PC-9 (cell line): ENCODE measurements around the gene LRMDA. TPM values are rescaled to one million over a fixed set of nuclear protein-coding genes. Genes with fewer than 3 reads are reported as not detected.

Experiments used
- BruUV-seq: library from RNA; stranded (reverse); fragments of 400-500 nt; replicated peaks from 2 replicates; lab custom pipeline; 2021; lab: Mats Ljungman, UMichigan
- CTCF ChIA-PET: fragments of 300-600 bp; sonication (Branson Sonifier 250); formaldehyde crosslinking; loops from one replicate; lab custom pipeline; 2022; ENCODE audit warnings: antibody characterized with exemption; lab: Charles Lee
- POLR2A ChIA-PET: fragments of 300-600 bp; sonication (Branson Sonifier 250); formaldehyde crosslinking; loops from one replicate; lab custom pipeline; 2022; ENCODE audit warnings: antibody characterized with exemption; ENCODE audit not compliant: unreplicated experiment; lab: Charles Lee
- DNase-seq, 2 experiments: peaks; one replicate each; pipeline versions ENCODE4 v3.0.0 to v3.0.0-alpha.2; 2015 to 2022; ENCODE audit warnings: mixed read lengths in 1 of 2
- H2AFZ ChIP-seq: fragments of 200-600 bp; sonication (generic); 2 replicates; pipeline ENCODE4 v1.8.1; 2017; ENCODE audit warnings: antibody characterized with exemption
- H3F3A ChIP-seq: fragments of 200-600 bp; sonication (generic); 2 replicates; pipeline ENCODE4 v1.8.1; 2017; ENCODE audit warnings: antibody characterized with exemption, mild to moderate bottlenecking, low read depth; ENCODE audit not compliant: insufficient read depth
- H3K27ac ChIP-seq: fragments of 200-600 bp; sonication (generic); 2 replicates; pipeline ENCODE4 v1.6.1; 2016; ENCODE audit warnings: mixed run types
- H3K27me3 ChIP-seq: fragments of 200-600 bp; sonication (generic); 2 replicates; pipeline ENCODE4 v1.6.1; 2016; ENCODE audit warnings: low read depth, mixed run types; ENCODE audit not compliant: insufficient read depth
- H3K36me3 ChIP-seq: fragments of 200-600 bp; sonication (generic); 2 replicates; pipeline ENCODE4 v1.6.1; 2016; ENCODE audit warnings: low read depth, mixed run types
- H3K4me1 ChIP-seq: fragments of 200-600 bp; sonication (generic); replicated peaks from 2 replicates; pipeline ENCODE4 v1.6.1; 2016; ENCODE audit warnings: mixed run types; ENCODE audit not compliant: insufficient read depth
- H3K4me2 ChIP-seq: fragments of 200-600 bp; sonication (generic); 2 replicates; pipeline ENCODE4 v1.6.1; 2017; ENCODE audit warnings: mixed run types
- H3K4me3 ChIP-seq: fragments of 200-600 bp; sonication (generic); 2 replicates; pipeline ENCODE4 v1.6.1; 2016; ENCODE audit warnings: mixed run types
- H3K79me2 ChIP-seq: fragments of 200-600 bp; sonication (generic); 2 replicates; pipeline ENCODE4 v1.6.1; 2017; ENCODE audit warnings: low read depth, mixed run types
- H3K9me2 ChIP-seq: fragments of 200-600 bp; sonication (generic); 2 replicates; pipeline ENCODE4 v1.8.1; 2017; ENCODE audit warnings: mild to moderate bottlenecking; ENCODE audit not compliant: insufficient read depth
- H3K9me3 ChIP-seq: fragments of 200-600 bp; sonication (generic); 2 replicates; pipeline ENCODE4 v1.8.1; 2016; ENCODE audit warnings: low read depth; ENCODE audit not compliant: insufficient read depth
- H4K20me1 ChIP-seq: fragments of 200-600 bp; sonication (generic); 2 replicates; pipeline ENCODE4 v1.8.1; 2017; ENCODE audit not compliant: insufficient read depth
- CTCF ChIP-seq: fragments of 200-600 bp; sonication (generic); conservative IDR thresholded peaks from 2 replicates; pipeline ENCODE4 v1.6.1; 2017; ENCODE audit warnings: mixed run types, antibody characterized with exemption, mild to moderate bottlenecking, moderate library complexity
- EZH2 ChIP-seq: fragments of 200-600 bp; sonication (generic); IDR thresholded peaks from 2 replicates; pipeline ENCODE4 v1.8.0; 2017; ENCODE audit warnings: antibody characterized with exemption, low read depth
- intact Hi-C: fragments of 100-400 bp; cut with micrococcal nuclease; formaldehyde crosslinking; loops from one replicate; pipeline ENCODE4 v1.10.0; 2022; ENCODE audit not compliant: unreplicated experiment
- total RNA-seq: library from RNA; stranded (reverse); gene quantifications from 2 replicates; pipeline ENCODE4 v1.2.3, GENCODE V29; 2021

The LRMDA gene
- total RNA-seq, 1 experiment from 2014 or later: not detected

- Histone ChIP-seq H3K36me3 (no peaks in the 10 kb centered on the region), H3K4me1 (peaks cover 7% of the 10 kb centered on the region), H2AFZ (no peak overlapping the region), H3K27ac (no peak overlapping the region), H3K27me3 (no peaks in the 10 kb centered on the region), H3K4me2 (no peak overlapping the region), H3K9me3 (0 out of 2 replicates have a peak, but pooled peaks cover 8% of the 10 kb centered on the region), H3K79me2 (no peaks in the 10 kb centered on the region), H4K20me1 (no peaks in the 10 kb centered on the region), H3K9me2 (no peaks in the 10 kb centered on the region), H3K4me3 (no peak overlapping the region), H3F3A (no peaks in the 10 kb centered on the region)
- BruUV-seq: no TSS peak
- no peak for TF ChIP-seq EZH2
- no peak for TF ChIP-seq CTCF
- no peak for DNase-seq
- POLR2A ChIA-PET: no interaction called here
- CTCF ChIA-PET: no interaction called here
- intact Hi-C loops: no loop called here
Measured at GRCh38 chr10:75555323-75555722, 123.9 kb downstream of the LRMDA start.

GRCh38 chr10:75556320-75556719 is 124.9 kb downstream of the LRMDA start:
- no TSS peak for BruUV-seq
- no peak overlapping the region for H3K4me2 ChIP-seq

GRCh38 chr10:75565286-75566251 is 134.1 kb downstream of the LRMDA start:
- no peak overlapping the region for H3K4me3 ChIP-seq
- POLR2A ChIA-PET: no interaction called here
- CTCF ChIA-PET: no interaction called here

More at GRCh38 chr10:75556320-75556719, 124.9 kb downstream of the LRMDA start:
- H3K9me3 ChIP-seq: 0 out of 2 replicates have a peak, but pooled peaks cover 8% of the 10 kb centered on the region
- no peaks in the 10 kb centered on the region for H4K20me1 ChIP-seq
- H3K4me1 ChIP-seq: peaks cover 7% of the 10 kb centered on the region
- ChIA-PET POLR2A (no interaction called here), CTCF (no interaction called here)
- intact Hi-C loops: no loop called here
- H3F3A ChIP-seq: no peaks in the 10 kb centered on the region
- H3K79me2 ChIP-seq: no peaks in the 10 kb centered on the region
- TF ChIP-seq CTCF (no peak), EZH2 (no peak)
- H3K9me2 ChIP-seq: no peaks in the 10 kb centered on the region
- no peak for DNase-seq
- no peaks in the 10 kb centered on the region for H3K27me3 ChIP-seq
- H2AFZ ChIP-seq: no peak overlapping the region
- no peak overlapping the region for H3K27ac ChIP-seq
- no peaks in the 10 kb centered on the region for H3K36me3 ChIP-seq
- no peak overlapping the region for H3K4me3 ChIP-seq

More at GRCh38 chr10:75565286-75566251, 134.1 kb downstream of the LRMDA start:
- H3K9me2 ChIP-seq: no peaks in the 10 kb centered on the region
- BruUV-seq: no TSS peak
- peak in 1 of 2 experiments; percentile 57 for DNase-seq
- no peaks in the 10 kb centered on the region; the same call in 1 of the 2 replicates for H3K9me3 ChIP-seq
- H3K79me2 ChIP-seq: no peaks in the 10 kb centered on the region
- H3K4me2 ChIP-seq: no peak overlapping the region
- no peaks in the 10 kb centered on the region for H4K20me1 ChIP-seq
- H3K36me3 ChIP-seq: no peaks in the 10 kb centered on the region
- TF ChIP-seq CTCF: no peak
- TF ChIP-seq EZH2: no peak
- no peaks in the 10 kb centered on the region for H3K4me1 ChIP-seq
- no peak overlapping the region for H2AFZ ChIP-seq
- no peaks in the 10 kb centered on the region for H3F3A ChIP-seq
- intact Hi-C loops: no loop called here
- no peaks in the 10 kb centered on the region for H3K27me3 ChIP-seq
- H3K27ac ChIP-seq: no peak overlapping the region
